Measurements from ENCODE around the gene WASL. TPM values are rescaled to one million over a fixed set of nuclear protein-coding genes. Genes with fewer than 3 reads are reported as not detected.

Gene WASL
- total RNA-seq, 2 experiments from 2014 or later = 4.4 to 6.3 TPM

- no peaks in the 10 kb centered on the region for H3K9me2 ChIP-seq (ENCODE audit: insufficient read depth, low read length)
- TF ChIP-seq, protein P1, sequence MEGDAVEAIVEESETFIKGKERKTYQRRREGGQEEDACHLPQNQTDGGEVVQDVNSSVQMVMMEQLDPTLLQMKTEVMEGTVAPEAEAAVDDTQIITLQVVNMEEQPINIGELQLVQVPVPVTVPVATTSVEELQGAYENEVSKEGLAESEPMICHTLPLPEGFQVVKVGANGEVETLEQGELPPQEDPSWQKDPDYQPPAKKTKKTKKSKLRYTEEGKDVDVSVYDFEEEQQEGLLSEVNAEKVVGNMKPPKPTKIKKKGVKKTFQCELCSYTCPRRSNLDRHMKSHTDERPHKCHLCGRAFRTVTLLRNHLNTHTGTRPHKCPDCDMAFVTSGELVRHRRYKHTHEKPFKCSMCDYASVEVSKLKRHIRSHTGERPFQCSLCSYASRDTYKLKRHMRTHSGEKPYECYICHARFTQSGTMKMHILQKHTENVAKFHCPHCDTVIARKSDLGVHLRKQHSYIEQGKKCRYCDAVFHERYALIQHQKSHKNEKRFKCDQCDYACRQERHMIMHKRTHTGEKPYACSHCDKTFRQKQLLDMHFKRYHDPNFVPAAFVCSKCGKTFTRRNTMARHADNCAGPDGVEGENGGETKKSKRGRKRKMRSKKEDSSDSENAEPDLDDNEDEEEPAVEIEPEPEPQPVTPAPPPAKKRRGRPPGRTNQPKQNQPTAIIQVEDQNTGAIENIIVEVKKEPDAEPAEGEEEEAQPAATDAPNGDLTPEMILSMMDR (conservative IDR thresholded peaks at IDR 0.05; ENCODE audit: low read length) = peak; percentile 48
- no peak for TF ChIP-seq EZH2phosphoT487 (IDR thresholded peaks at IDR 0.05; ENCODE audit: borderline replicate concordance, low read depth, low read length)
- H3K9me3 ChIP-seq (ENCODE audit: low read length) = no peaks in the 10 kb centered on the region
- intact Hi-C loops (cut with micrococcal nuclease; ENCODE audit: unreplicated experiment) = no loop called here
- no TSS peak for BruUV-seq (replicated peaks)
- H3K27ac ChIP-seq (ENCODE audit: low read depth, low read length, poor library complexity, severe bottlenecking) = no peak overlapping the region
- no peak overlapping the region for H2AFZ ChIP-seq (ENCODE audit: low read length)
- no peak for DNase-seq (ENCODE audit: low spot score)
- H3K79me2 ChIP-seq (ENCODE audit: insufficient read depth, low read depth, low read length) = peaks cover 26% of the 10 kb centered on the region; the same call in 1 of the 2 replicates
- H3K36me3 ChIP-seq (ENCODE audit: insufficient read depth, low read length) = 0 out of 2 replicates have a peak, but pooled peaks cover 3% of the 10 kb centered on the region
- H3K4me2 ChIP-seq (ENCODE audit: low read length) = no peak overlapping the region
- 0 out of 2 replicates have a peak, but pooled peaks cover 8% of the 10 kb centered on the region for H4K20me1 ChIP-seq (ENCODE audit: insufficient read depth, low read length)
- H3K4me3 ChIP-seq (ENCODE audit: low read depth, low read length, poor library complexity, severe bottlenecking) = no peak overlapping the region
- H3K4me1 ChIP-seq (ENCODE audit: insufficient read depth, low read length, poor library complexity, severe bottlenecking) = no peaks in the 10 kb centered on the region
- POLR2A ChIA-PET = interaction anchor here (0.6 to 2.0 kb wide), 7 partner anchors 13 to 221 kb away, joined by 3 to 7 read pairs (median 4); partner anchors contain the start of gene WASL
- CTCF ChIA-PET (ENCODE audit: unreplicated experiment) = no interaction called here
Observed at GRCh38 chr7:123716877-123717276, 31.9 kb downstream of the WASL start.

GRCh38 chr7:123715799-123716198 is 33.0 kb downstream of the WASL start:
- ChIA-PET POLR2A (no interaction called here), CTCF (ENCODE audit: unreplicated experiment) (no interaction called here)
- Histone ChIP-seq H3K36me3 (ENCODE audit: insufficient read depth, low read length) (0 out of 2 replicates have a peak, but pooled peaks cover 3% of the 10 kb centered on the region), H3K27ac (ENCODE audit: low read depth, low read length, poor library complexity, severe bottlenecking) (no peak overlapping the region), H3K9me3 (ENCODE audit: low read length) (no peaks in the 10 kb centered on the region), H3K4me1 (ENCODE audit: insufficient read depth, low read length, poor library complexity, severe bottlenecking) (no peaks in the 10 kb centered on the region), H2AFZ (ENCODE audit: low read length) (no peak overlapping the region), H3K4me2 (ENCODE audit: low read length) (no peak overlapping the region), H4K20me1 (ENCODE audit: insufficient read depth, low read length) (0 out of 2 replicates have a peak, but pooled peaks cover 14% of the 10 kb centered on the region), H3K9me2 (ENCODE audit: insufficient read depth, low read length) (no peaks in the 10 kb centered on the region), H3K79me2 (ENCODE audit: insufficient read depth, low read depth, low read length) (peaks cover 17% of the 10 kb centered on the region; the same call in 1 of the 2 replicates), H3K4me3 (ENCODE audit: low read depth, low read length, poor library complexity, severe bottlenecking) (no peak overlapping the region)
- no peak for DNase-seq (ENCODE audit: low spot score)
- no peak for TF ChIP-seq EZH2phosphoT487 (IDR thresholded peaks at IDR 0.05; ENCODE audit: borderline replicate concordance, low read depth, low read length)
- TF ChIP-seq, protein P1 (conservative IDR thresholded peaks at IDR 0.05; ENCODE audit: low read length) = no peak
- no TSS peak for BruUV-seq (replicated peaks)
- intact Hi-C loops (cut with micrococcal nuclease; ENCODE audit: unreplicated experiment) = no loop called here

GRCh38 chr7:123715198-123715597 is 33.6 kb downstream of the WASL start:
- ChIA-PET POLR2A (interaction anchor here (1.0 kb wide), 1 partner anchor 34 kb away, joined by 4 read pairs; the partner anchor contains the start of gene WASL), CTCF (ENCODE audit: unreplicated experiment) (no interaction called here)
- Histone ChIP-seq H4K20me1 (ENCODE audit: insufficient read depth, low read length) (0 out of 2 replicates have a peak, but pooled peaks cover 14% of the 10 kb centered on the region), H3K9me3 (ENCODE audit: low read length) (no peaks in the 10 kb centered on the region), H2AFZ (ENCODE audit: low read length) (no peak overlapping the region), H3K4me2 (ENCODE audit: low read length) (no peak overlapping the region), H3K4me3 (ENCODE audit: low read depth, low read length, poor library complexity, severe bottlenecking) (no peak overlapping the region), H3K4me1 (ENCODE audit: insufficient read depth, low read length, poor library complexity, severe bottlenecking) (no peaks in the 10 kb centered on the region), H3K79me2 (ENCODE audit: insufficient read depth, low read depth, low read length) (peaks cover 11% of the 10 kb centered on the region; the same call in 1 of the 2 replicates), H3K27ac (ENCODE audit: low read depth, low read length, poor library complexity, severe bottlenecking) (no peak overlapping the region), H3K9me2 (ENCODE audit: insufficient read depth, low read length) (no peaks in the 10 kb centered on the region), H3K36me3 (ENCODE audit: insufficient read depth, low read length) (0 out of 2 replicates have a peak, but pooled peaks cover 3% of the 10 kb centered on the region)
- no peak for DNase-seq (ENCODE audit: low spot score)
- TF ChIP-seq, protein P1 (conservative IDR thresholded peaks at IDR 0.05; ENCODE audit: low read length) = no peak
- no peak for TF ChIP-seq EZH2phosphoT487 (IDR thresholded peaks at IDR 0.05; ENCODE audit: borderline replicate concordance, low read depth, low read length)
- intact Hi-C loops (cut with micrococcal nuclease; ENCODE audit: unreplicated experiment) = no loop called here
- BruUV-seq (replicated peaks) = no TSS peak
